ENCODE data around the gene PDE4B.

The PDE4B gene

DNA sequence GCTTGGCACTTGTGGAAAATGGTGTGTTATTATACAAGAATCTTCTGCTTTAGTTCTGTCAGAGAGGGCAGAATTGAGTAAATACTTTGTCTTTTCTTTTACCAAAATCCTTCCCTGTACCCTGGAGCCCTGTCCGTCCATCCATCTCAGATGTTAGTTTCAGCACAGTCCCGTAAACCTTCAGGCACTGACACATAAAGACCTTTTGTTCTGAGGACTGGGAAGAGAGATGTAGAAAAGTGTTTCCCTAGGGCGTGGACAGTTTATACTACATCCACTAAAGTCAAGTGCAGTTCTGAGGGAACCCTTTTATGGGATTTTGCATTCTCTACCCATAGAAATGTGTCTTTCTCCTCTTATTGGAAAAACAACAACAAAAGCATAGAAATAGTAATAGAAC lies 162.4 kb downstream of the PDE4B start:
- TF ChIP-seq, protein P1, sequence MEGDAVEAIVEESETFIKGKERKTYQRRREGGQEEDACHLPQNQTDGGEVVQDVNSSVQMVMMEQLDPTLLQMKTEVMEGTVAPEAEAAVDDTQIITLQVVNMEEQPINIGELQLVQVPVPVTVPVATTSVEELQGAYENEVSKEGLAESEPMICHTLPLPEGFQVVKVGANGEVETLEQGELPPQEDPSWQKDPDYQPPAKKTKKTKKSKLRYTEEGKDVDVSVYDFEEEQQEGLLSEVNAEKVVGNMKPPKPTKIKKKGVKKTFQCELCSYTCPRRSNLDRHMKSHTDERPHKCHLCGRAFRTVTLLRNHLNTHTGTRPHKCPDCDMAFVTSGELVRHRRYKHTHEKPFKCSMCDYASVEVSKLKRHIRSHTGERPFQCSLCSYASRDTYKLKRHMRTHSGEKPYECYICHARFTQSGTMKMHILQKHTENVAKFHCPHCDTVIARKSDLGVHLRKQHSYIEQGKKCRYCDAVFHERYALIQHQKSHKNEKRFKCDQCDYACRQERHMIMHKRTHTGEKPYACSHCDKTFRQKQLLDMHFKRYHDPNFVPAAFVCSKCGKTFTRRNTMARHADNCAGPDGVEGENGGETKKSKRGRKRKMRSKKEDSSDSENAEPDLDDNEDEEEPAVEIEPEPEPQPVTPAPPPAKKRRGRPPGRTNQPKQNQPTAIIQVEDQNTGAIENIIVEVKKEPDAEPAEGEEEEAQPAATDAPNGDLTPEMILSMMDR (IDR thresholded peaks at IDR 0.05; ENCODE audit: borderline replicate concordance, insufficient read depth, low read depth, low read length): no peak
- H3K4me3 ChIP-seq (ENCODE audit: low read depth, low read length): no peak overlapping the region

DNA sequence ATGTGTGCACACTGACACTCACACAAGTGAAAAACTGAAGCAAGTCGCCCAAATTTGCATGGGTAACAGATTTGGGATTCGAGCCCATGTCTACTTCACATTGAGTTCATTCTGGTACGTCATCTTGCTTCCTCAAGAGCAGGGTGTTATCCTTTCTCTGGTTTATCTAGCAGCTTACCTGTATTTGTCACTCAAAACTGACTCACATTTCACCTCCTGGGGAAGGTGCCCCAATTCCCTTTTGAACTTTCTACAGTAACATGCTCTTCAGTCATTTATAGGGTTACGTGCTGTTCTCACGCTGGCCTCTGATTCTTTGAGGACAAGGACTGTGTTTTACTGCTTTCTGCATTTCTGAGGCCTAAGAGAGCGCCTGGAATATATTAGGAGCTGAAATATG lies 162.8 kb downstream of the PDE4B start:
- TF ChIP-seq, protein P1 (IDR thresholded peaks at IDR 0.05; ENCODE audit: borderline replicate concordance, insufficient read depth, low read depth, low read length): no peak
- no peak overlapping the region for H3K4me3 ChIP-seq (ENCODE audit: low read depth, low read length)

DNA sequence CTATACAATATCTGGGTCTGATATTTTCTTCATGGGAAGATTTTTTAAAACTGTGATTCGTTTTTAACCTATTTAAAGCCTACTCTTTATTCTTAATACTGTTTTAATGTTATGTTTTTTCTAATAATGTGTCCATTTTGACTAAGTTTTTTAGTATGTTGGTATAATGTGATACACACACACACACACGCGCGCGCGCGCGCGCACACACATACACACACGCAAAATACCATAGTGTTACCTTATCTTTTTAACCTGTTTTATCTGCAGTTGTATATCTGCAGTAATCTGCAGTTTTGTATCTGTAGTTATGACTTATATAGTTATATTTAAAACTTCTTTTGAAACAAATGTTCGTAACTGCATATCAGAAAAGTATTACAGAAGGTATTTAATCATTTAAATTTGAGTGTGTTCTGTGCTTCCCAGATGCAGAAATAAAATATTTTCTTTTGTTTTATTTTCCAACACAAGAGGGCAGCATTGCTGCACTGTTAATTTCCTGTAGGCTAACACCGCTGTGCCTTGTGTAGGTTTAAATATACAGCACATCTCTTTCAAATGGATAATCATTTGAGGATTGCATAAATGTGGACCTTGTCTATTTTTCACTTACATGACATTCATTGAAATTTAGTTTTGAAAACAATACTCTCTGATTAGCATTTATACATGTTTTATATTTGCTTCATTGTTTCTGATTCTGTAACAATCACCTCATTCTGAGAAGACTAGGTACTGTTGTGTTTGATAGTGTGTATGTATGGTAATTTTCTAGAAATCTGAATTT lies 166.1 kb downstream of the PDE4B start:
- TF ChIP-seq, protein P1 (IDR thresholded peaks at IDR 0.05; ENCODE audit: borderline replicate concordance, insufficient read depth, low read depth, low read length): peak; percentile 18; the same call in 1 of the 2 replicates
- no peak overlapping the region for H3K4me3 ChIP-seq (ENCODE audit: low read depth, low read length)

DNA sequence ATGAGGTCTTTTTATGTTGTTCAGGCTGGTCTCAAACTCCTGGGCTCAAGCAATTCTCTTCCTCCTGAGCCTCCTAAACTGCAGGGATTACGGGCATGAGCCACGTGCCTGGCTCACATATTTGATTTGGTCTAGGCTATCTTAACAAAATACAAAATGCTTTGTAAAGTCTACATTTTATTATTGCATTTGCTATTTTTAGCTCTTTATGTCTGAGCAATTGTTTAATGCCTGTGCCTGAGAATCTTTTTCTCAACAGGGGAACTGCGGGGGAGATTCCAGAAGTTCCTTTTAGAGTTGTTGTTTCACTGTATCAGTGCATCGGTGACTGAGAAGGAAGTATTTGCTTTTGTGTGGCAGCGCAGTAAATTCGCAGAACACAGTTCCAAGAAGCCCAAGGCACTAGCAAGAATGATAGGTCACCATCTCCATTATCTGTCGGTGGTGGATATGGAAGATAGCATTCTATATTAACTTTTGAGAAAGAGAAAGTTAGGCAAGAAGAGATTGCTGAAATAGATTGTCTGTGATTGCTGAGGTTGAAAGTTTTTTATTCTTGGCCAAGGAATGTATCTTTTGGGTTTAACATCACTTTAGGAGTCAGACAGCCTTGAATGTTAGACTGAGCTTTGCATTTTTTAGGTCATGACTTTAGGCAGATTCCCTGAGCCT lies 167.3 kb downstream of the PDE4B start:
- H3K4me3 ChIP-seq (ENCODE audit: low read depth, low read length): no peak overlapping the region
- TF ChIP-seq, protein P1 (IDR thresholded peaks at IDR 0.05; ENCODE audit: borderline replicate concordance, insufficient read depth, low read depth, low read length): no peak

DNA sequence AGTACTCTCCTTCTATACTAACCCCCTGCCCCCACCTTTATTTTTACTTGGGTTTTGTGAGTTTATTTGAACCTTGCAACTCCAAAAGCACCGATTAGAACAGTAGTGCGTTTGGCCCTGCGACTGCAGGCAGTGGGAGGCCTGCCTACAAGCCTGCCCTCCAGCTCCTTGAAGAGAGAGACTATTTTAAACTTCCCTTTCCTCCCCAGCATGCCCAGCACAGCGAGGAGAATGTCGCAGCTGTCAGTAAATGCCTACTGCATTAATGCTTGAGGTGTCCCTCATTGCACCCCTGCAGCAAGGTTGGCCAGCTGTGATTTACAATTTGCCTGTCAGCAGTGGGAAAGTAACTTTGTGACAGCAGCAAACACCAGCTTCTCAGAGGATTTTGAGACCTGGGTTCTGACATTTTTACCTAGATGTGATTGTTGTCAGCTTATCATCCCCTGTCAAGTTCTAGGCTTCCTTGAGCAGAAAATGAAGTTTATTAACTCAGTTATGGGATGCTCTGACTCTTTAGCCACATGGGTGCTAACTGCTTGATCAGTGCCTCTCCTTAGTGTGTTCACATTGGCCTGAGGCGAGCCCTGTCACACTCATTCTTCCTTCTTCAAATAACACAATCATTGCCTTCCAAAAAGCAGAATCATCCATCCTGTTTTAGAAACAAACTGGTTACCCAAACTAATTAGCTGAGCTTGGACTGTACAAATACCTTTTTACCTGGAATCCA lies 170.6 kb downstream of the PDE4B start:
- TF ChIP-seq, protein P1 (IDR thresholded peaks at IDR 0.05; ENCODE audit: borderline replicate concordance, insufficient read depth, low read depth, low read length): no peak
- no peak overlapping the region for H3K4me3 ChIP-seq (ENCODE audit: low read depth, low read length)

DNA sequence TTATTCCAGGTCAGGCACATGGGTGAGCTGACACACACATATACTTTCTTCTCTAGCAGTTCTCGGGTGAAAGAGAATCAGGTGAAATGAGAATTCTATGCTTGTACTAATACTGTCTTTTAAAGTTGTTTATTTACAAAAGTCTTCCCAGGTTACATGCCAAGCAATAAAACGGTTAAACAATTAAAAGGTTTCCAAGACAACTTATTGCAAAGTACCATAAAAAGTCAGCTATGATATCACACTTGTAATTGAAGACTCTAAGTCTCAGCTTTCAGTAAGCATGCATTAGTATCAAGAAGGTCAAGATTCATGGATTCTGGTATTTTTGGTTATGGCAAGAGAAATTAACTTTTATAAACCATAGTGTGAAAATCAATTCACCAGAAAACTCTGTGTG lies 171.4 kb downstream of the PDE4B start:
- TF ChIP-seq, protein P1 (IDR thresholded peaks at IDR 0.05; ENCODE audit: borderline replicate concordance, insufficient read depth, low read depth, low read length): no peak
- no peak overlapping the region for H3K4me3 ChIP-seq (ENCODE audit: low read depth, low read length)

Measured in GM12875 (cell line).